Stimulated activated CD4-positive, alpha-beta T cell treated with anti-CD3 and anti-CD28 coated beads, Interleukin-4, amount 100 ng/mL, for 48 hours (primary cell): ENCODE data around the gene CACNA1H.

Experiments used
- DNase-seq, 2 donors: peaks; one replicate each; pipeline ENCODE4 v3.0.0-alpha.2; 2020; ENCODE audit warnings: low read depth in 2 of 2

Gene CACNA1H

DNA sequence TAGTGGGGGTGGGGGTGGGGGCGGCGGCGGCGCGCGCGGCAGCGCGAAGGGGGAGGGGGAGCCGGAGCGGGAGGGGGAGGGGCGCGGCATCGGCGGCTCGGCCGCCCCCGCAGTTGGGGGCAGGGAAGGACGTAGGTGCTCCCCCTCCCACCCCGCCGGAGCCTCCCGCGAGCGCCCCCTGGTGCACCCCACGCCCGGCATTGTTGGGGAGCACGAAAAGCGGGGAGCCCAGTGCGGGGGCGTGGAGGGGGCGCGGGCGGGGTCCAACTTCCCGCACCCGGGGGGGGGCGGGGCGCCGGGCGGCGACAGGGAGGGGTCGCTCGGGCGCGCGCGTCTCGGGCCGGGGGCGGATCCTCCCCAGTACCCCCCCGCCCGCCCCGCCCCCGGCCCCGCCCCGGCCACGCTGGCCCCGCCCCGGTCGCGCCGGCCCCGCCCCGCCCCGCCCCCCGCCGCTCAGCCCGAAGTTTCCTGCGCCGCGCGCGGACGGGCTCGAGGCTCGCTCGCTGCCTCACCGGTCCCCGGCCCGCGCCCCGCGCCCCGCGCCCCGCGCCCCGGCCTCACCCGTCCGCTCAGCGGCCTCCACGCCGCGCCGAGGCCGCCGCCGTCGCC, at the start of gene CACNA1H:
Gene CACNA1H (plus strand): TSS at position 456 of the 609 bp plus-strand sequence. CDS start 632 bp downstream, outside the sequence.
- DNase-seq = peak; percentile 40 to 46

DNA sequence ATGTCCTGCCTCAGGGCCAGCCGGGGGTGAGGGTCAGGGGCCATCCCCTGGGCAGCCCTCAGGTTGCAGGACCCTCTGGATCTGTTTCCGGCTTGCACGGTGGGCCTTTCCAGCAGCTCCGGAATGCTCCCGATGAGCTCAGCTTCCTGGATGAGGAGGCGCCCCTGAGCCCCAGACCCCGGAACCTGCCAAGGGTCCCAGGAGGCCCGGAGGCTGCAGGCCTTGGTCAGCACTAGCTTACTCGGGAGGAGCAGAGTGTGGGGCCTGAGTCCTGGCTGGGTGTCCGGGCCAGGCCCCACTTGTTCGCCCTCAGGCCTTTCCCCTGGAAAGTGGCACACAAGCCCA, 49.3 kb upstream of the CACNA1H start:
- DNase-seq = no peak

DNA sequence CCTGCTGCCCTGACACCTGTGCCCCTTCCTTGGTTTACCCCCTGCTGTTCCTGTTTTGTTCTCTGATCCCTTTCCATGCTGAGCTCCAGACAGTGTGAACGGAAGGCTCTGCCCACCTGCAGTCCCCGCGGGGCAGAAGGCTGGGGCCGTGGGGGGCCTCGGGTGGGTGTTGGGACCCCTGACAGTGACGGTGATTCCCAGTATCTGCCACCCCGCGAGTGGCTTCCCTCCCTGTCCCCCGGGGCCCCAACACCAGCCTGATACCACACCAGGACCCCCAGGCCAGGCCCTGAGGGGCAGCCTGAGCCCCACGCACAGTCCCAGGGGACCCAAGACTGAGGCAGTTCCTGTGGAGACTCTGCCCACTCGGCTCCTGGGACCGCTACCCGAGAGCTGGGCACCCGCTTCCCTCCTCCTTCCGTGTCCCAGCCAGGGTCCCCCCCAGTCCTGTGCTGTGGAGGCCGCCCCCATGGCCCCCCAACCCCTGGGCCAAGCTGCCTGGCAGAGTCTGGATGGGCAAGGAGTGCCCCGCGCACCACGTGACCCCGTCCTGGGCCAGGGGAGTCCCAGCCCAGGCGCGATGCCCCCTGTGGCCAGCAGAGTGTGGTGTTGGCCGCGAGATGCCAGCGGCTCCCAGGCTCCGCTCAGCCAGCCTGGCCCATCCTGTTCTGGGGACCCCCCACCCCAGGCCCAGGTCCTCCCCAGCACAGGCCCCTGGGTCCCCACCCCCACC, 46.9 kb upstream of the CACNA1H start:
- DNase-seq = peak; percentile 34 to 36

DNA sequence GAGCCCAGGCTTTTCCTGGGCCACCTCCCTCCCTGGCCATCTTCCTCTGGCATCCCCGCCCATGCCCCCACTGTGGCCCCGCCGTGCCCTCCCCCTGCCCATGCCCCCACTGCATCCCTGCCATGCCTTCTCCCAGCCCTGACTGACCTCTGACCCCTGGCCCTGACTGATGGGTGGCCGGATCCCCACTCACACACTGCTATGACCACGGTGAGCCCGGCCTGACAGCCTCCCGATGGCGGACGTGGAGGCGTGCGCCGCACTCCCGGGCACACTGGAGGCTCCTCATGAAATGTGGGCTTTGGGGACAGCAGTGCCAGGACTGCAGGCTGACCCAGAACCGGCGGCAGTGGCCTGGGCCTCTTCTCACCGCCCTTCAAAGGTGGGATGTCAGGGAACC, 46.2 kb upstream of the CACNA1H start:
- DNase-seq = no peak

DNA sequence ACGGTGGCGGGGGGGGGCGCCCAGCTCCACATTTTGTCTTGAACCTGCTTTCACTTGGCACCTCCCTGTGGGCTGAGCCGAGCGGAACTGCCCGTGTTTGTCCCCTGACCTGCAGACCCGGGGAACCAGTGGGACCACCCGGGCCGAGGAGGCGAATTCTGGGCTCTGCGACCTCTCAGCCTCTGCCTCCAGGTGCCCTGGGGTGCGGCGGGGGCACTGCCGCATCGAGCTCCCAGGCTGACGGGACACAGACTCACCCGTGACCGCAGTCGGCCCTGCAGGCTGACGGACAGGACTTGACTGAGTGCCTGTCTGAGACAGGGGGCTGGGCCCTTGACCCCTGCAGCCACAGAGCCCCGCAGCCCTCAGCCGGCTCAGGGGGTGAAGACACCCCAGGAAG, 45.8 kb upstream of the CACNA1H start:
- no peak for DNase-seq

DNA sequence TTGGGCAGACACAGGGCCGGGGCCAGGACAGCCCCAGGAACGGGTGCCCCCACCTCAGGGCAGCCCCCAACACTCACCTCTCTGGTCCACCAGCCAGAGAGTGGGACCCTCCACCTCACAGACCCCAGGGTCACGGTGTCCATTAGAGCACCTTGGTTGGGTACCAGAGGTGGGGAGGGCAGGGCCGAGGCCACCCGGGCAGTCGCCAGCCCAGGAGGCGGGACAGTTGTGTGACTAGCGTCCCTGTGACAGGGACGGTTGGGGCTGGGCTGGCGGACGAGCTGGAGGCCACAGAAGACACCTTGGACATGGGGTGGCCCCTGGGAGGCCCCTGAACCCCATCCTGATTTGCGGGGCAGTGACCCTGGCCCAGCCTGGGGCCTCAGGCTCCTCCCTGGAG, 45.2 kb upstream of the CACNA1H start:
- no peak for DNase-seq

DNA sequence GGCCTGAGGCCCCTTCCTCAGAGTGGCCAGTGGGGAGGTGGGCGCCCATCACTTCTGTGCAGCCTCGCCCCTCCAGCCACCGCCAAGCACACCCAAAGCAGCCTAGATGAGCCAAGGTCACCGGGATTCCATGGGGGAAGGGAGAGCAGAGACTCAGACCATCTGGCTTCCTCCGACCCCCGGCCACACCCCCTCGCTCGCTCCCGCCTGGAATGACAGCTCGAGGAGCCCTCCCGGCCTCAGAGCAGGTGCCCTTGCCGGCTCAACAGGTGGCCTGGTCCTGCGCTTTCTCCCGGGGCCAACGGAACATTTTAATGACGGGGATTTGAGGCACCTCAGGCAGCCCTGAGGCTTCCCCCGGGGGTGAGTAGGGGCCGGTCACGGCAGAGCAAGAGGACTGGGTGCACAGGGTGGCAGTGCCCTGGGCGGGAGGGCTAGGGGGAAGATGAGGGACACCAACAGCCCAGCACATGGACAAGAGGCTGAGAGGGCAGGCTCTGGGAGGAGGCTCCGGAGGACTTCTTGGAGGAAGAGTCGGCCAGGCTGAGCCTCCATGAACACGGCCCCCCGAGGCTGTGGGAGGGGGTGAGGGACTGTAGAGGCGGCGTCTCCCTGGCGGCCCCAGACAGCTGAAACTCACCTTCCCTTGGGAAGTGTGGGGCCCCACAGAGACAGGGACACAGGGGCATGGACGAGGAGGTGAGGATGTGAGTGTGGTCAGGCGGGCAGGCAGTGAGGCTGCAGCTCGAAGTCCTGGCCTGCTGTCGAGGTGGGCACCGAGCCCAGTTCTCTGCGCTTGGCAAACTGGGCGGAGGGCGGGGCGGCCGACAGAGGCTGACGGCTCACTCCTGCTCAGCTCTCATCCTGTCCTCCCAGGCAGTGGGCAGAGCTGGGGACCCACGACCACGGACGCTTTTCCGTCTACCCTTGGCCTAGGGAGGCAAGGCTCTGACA, 44.3 kb upstream of the CACNA1H start:
- DNase-seq = no peak

DNA sequence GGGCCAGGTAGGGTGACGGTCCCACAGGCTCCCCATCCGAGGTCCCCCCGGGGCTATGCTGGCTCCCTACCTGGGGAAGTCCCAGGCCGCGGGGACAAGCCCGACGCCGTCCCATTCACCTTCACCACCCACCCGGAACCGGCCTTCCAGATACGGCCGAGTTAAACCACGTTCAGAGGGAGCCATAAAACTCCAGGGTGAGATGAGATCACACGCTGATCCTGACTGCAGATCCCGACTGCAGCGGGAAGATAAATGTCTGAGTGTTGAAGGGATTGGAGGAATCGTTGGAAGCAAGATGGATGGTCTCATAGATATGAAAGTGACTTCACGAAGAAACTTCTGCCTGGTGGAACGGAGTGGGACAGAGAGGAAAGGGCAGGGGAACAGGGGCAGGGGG, 43.3 kb upstream of the CACNA1H start:
- no peak for DNase-seq

DNA sequence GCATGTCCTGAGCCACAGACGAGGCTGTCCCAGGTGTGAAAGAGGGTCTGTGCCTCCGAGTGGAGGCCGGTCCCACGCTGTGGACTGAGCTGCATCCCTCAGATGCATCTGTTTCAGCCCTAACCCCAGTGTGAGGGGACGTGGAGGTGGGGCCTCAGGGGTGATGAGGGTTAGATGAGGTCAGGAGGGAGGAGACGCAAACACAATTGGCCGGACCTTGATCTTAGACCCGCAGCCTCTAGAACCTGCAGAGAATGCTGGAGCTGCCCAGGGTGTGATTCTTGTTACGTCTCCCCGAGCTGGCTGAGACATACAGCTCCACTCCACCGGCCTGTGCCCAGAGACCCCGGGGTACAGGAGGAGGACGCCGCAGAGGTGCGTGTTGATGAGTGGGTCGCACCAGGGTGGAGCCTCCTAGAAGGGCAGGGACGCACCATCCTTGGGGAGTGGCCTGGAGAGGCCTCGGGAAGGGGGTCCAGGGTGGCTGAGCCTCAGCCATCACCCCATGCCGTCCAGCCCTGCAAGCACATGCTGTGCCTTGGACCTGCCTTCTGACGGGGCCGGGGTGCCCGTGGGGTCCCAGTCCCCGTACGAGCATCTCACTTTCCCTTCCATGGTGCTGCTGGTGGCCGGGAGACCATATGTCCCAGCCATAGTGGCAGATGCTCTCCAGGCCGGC, 40.3 kb upstream of the CACNA1H start:
- no peak for DNase-seq

DNA sequence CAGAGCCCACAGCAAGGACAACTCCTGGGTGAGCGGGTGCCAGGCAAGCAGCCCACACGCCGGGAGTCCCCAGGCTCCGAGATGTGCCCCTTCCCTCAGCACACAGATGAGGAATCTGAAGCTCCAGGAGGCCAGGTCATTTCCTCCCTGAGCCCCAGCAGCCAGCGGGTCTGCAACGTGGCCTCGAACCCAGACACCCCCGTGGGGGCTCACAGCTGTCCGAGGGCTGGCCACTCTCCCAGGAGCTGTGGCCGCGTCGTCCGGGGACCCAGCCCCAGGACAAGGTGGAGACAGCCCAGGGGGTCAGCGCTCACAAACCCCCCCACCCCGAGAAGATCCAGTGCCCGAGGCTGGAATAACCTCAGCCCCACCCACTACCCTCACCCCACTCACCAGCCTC, 39.4 kb upstream of the CACNA1H start:
- no peak for DNase-seq

DNA sequence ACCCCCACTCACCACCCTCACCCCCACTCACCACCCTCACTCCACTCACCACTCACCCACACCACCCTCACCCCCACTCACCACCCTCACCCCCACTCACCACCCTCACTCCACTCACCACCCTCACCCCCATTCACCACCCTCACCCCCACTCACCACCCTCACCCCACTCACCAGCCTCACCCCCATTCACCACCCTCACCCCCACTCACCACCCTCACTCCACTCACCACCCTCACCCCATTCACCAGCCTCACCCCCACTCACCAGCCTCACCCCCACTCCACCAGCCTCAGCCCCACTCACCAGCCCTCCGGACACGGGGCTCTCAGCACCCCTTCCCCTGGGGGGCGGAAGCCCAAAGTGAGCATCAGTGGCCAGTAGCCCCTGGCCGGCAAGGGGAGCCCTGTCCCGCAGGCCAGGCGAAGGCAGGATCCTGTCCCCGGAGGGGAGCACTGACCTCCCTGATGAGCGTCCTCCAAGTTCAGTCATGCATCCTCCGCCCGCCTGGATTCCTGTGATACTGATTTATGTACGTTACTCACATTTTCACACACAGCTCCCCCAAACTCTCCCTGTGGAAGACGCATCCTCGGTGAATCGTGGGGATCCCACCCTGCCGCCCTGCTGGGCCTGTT, 38.9 kb upstream of the CACNA1H start:
- no peak for DNase-seq

DNA sequence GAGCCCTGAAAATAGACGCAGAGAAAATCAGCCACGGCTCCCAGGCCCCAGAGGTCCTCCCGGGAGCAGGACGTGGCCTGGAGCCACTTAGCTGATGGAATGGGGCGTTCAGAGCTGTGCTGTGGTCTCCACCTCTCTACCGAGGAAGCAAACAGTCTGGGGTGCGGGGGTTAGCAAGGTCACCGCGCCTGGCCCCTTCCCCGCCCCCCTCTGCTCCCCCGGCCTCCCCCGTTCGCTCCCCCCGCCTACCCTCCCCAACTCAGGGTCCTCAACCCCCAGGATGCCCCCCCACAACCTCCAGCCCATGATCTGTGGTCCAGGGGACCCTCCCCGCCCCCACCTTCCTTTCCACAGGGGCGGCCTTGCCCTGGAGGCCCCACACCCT, 36.2 kb upstream of the CACNA1H start:
- no peak for DNase-seq

DNA sequence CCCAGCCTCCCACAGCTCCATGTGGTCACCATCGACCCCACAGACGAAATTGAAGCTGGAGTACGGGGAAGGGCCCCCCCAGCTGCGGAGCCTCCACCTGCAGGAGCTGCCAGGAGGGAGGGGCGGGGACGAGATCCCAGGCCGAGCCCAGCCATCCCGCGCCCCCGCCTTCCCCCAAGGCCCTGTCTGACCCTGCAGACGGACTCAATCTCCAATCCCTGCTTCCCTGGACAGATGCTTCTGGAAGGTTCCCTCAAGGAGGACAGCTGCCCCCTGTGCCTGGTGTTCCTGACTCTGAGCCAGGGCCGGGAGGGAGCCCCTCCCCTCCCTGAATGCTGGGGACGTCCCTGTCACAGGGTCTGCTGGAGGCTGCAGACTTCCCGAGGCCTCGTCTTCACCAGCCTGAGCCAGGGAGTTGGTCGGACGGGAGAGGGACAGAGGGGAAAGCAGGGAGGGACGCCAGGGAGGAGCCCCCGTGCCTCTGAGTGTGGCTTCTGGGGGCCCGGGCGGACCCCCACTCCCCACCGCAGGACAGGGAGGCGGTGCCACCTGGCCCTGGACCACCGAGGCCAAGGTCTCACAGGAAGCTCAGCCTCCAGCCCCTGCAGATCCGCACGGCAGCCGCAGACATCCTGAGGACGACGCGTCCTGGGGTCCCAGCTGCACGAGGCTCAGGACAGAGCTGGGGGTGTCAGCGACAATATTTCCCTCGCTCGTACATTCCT, 35.6 kb upstream of the CACNA1H start:
- DNase-seq = no peak

DNA sequence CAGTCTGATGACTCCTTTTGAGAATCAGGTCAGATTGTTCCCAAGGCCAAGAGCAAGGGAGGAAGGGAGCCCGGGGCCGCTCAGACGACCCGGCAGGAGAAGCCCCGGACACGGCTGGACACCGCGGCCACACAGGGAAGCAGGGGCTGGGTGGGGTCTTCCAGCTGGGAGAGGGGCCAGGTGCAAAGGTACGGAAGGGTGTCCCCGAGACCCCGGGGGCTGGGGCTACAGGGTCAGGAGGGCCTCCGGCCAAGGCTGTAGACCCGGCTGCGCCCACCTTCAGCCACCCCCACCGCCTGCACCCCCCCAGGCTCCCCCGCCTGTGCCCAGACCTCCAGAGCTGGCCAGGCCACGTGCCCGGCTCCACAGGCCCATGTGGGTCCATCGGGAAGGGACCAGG, 35.0 kb upstream of the CACNA1H start:
- no peak for DNase-seq

DNA sequence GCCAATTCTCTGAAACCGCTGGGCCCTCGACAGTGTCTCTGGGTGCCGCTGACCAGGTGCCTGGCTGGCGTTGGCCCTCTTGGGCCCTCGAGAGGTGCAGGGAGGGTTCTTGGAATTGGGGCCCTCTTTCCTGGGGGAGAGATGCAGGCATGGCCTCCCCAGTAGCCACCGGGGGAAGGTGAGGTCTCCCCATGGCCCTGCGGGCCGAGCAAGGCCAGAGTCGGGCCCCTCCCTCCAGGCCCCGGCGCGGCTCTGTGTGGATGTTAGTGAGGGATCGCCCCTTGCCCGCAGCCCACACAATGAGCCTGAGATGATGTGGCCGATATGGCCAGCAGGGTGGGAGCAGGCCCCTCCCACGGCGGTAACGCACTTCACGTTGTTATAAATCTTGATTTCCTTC, 33.8 kb upstream of the CACNA1H start:
- DNase-seq = no peak

DNA sequence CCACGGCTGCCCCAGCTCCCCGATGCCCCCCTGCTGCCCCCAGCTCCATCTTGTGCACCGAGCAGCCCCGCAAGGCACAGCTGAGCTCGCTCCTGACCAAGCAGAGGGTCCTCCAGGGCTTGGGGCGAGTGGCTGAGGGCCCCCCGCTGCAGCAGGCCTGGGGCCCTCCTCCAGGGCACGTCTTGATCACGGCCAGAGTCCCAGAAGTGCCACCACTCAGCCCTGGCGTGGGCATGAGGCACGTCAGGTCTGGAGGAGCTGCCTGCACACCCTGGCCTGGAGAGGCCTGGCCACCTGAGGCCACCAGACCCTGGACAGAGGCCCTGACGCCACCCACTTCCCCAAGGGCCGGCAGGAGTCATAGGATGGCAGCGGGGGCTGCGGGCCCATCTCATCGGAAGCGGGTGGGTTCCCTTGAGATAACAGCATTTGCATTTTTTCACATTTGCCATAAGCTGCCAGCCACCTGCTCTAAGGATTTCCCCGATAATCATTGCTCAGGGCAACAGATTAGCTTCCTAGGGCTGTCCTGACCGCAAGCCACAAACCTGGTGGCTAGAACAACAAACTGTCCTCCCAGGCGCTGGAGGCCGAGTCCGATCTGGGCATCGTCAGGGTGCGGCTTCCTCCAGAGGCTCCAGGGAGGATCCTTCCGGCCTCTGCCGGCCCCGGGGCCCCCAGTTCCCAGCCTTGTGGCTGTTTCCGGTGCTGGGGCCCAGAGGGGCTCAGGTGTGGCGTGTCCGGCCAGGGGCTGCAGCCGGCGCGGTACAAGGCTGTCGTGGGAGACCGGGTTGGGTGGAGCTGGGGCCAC, 32.9 kb upstream of the CACNA1H start:
- no peak for DNase-seq

DNA sequence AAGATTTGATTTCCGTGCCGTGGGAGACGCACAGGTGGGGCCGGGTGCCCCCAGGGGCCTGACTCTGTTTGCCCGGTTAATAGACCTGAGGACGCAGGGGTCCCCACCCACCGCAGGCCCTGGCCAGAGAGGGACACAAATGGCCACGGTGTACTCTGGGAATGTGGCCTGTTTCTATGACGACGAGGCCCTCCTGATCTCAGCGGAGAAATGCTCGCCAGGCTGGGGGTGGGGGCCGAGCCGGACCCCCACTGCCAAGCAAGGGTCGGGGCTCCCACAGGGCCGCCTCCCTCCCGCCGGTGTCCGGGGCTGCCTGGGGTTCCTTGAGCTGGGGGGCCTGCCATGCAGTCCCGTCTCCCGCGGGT, 32.3 kb upstream of the CACNA1H start:
- DNase-seq = no peak

DNA sequence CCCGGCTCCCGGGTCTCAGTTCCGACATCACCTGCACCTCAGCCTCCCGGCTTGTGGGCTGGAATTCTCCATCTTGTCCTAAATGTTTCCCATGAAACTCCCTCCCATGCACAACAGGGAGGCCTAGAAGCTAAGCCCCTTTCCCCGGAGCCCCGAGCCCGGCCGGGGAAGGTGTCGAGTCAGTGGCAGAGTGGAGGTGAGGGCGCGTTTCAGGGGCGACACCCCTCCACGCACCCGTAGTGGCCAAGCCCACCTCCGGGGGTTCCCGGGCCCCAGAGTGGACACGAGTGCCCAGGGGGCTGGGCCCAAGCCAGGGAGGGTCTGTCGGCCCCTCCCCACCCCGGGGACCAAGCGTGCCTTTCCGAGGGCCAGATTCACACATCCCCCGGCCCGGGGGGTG, 31.9 kb upstream of the CACNA1H start:
- no peak for DNase-seq

DNA sequence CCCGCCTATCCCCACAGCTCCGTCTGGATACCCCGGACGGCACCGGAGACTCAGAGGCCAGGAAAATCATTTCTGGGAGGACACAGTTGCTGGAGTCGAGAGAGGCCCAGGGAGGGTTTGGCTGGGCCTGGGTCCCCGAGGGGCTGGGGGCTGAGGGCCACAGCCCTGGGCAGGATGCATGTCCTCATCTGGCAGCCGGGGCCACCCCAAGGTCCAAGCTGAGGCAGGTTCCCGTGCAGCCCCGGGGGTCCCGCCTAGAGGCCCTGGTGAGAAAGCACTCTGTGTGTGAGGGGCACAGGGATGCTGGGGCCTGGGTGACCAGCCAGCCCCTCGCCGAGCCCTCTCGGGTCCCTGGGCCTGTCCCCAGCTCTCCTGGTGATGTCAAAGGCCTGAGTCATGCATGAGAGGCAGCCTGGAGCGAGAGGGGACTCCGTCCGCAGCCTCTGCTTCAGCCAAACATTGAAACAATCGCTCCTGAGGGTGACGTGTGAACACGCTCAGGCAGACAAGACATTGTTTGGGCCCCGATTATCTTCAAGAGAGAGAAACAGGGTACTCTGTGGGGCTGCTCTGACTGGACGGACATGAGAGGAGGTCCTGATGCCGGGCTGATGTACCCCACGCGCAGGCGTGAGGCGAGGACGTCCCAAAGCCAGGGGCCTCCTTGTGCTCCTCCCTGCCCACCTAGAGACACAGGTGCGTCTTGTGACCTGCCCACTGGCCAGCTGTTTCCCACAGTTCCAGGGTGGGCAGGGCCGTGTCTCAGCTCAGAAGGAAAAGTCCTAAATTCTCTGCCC, 31.1 kb upstream of the CACNA1H start:
- DNase-seq = no peak
